ENCODE data around the gene SPRYD7.
"Not testable (repeated sequence)": the region's sequence is repeated elsewhere in the genome, so short reads cannot be mapped to it uniquely, and the experiment has no call there.

Gene SPRYD7

GRCh38 chr13:49932066-49932465 is 4.1 kb downstream of the SPRYD7 start:
- Histone ChIP-seq H3K36me3 (ENCODE audit: control insufficient read depth, insufficient read depth, low read length) (no peaks in the 10 kb centered on the region; the same call in 1 of the 2 replicates), H3K4me3 (replicated peaks; ENCODE audit: low read depth, low read length) (no peak overlapping the region), H3K27me3 (replicated peaks; ENCODE audit: control insufficient read depth, insufficient read depth, low read length) (no peaks in the 10 kb centered on the region)
- no peak for DNase-seq (ENCODE audit: extremely low read depth, insufficient read length)
- no peak for TF ChIP-seq CTCF (IDR thresholded peaks at IDR 0.05; ENCODE audit: insufficient read depth, low read length, poor library complexity, severe bottlenecking)

GRCh38 chr13:49927755-49928154 is 8.4 kb downstream of the SPRYD7 start:
- H3K36me3 ChIP-seq (ENCODE audit: control insufficient read depth, insufficient read depth, low read length): no peaks in the 10 kb centered on the region; the same call in 1 of the 2 replicates
- no peaks in the 10 kb centered on the region for H3K27me3 ChIP-seq (replicated peaks; ENCODE audit: control insufficient read depth, insufficient read depth, low read length)
- DNase-seq (ENCODE audit: extremely low read depth, insufficient read length): no peak
- H3K4me3 ChIP-seq (replicated peaks; ENCODE audit: low read depth, low read length): no peak overlapping the region
- no peak for TF ChIP-seq CTCF (IDR thresholded peaks at IDR 0.05; ENCODE audit: insufficient read depth, low read length, poor library complexity, severe bottlenecking)

- no peak overlapping the region for H3K4me3 ChIP-seq (replicated peaks; ENCODE audit: low read depth, low read length)
- peak; percentile 13 for DNase-seq (ENCODE audit: extremely low read depth, insufficient read length)
- TF ChIP-seq CTCF (IDR thresholded peaks at IDR 0.05; ENCODE audit: insufficient read depth, low read length, poor library complexity, severe bottlenecking): no peak
- no peaks in the 10 kb centered on the region for H3K27me3 ChIP-seq (replicated peaks; ENCODE audit: control insufficient read depth, insufficient read depth, low read length)
- H3K36me3 ChIP-seq (ENCODE audit: control insufficient read depth, insufficient read depth, low read length): no peaks in the 10 kb centered on the region; the same call in 1 of the 2 replicates
Observed at GRCh38 chr13:49925881-49926418, 10.2 kb downstream of the SPRYD7 start.

GRCh38 chr13:49922301-49922700 is 13.8 kb downstream of the SPRYD7 start:
- no peak for TF ChIP-seq CTCF (IDR thresholded peaks at IDR 0.05; ENCODE audit: insufficient read depth, low read length, poor library complexity, severe bottlenecking)
- no peak for DNase-seq (ENCODE audit: extremely low read depth, insufficient read length)
- H3K27me3 ChIP-seq (replicated peaks; ENCODE audit: control insufficient read depth, insufficient read depth, low read length): no peaks in the 10 kb centered on the region
- H3K4me3 ChIP-seq (replicated peaks; ENCODE audit: low read depth, low read length): no peak overlapping the region
- no peaks in the 10 kb centered on the region; the same call in 1 of the 2 replicates for H3K36me3 ChIP-seq (ENCODE audit: control insufficient read depth, insufficient read depth, low read length)

- H3K27me3 ChIP-seq (replicated peaks; ENCODE audit: control insufficient read depth, insufficient read depth, low read length); H3K4me3 ChIP-seq (replicated peaks; ENCODE audit: low read depth, low read length); H3K36me3 ChIP-seq (ENCODE audit: control insufficient read depth, insufficient read depth, low read length); DNase-seq (ENCODE audit: extremely low read depth, insufficient read length): not testable (repeated sequence)
Observed at GRCh38 chr13:49920969-49921368, 15.2 kb downstream of the SPRYD7 start.

GRCh38 chr13:49918106-49918505 is 18.0 kb downstream of the SPRYD7 start:
- not testable (repeated sequence) for DNase-seq (ENCODE audit: extremely low read depth, insufficient read length); H3K36me3 ChIP-seq (ENCODE audit: control insufficient read depth, insufficient read depth, low read length); H3K4me3 ChIP-seq (replicated peaks; ENCODE audit: low read depth, low read length); H3K27me3 ChIP-seq (replicated peaks; ENCODE audit: control insufficient read depth, insufficient read depth, low read length)

- DNase-seq (ENCODE audit: extremely low read depth, insufficient read length): no peak
- no peak for TF ChIP-seq CTCF (IDR thresholded peaks at IDR 0.05; ENCODE audit: insufficient read depth, low read length, poor library complexity, severe bottlenecking)
- Histone ChIP-seq H3K27me3 (replicated peaks; ENCODE audit: control insufficient read depth, insufficient read depth, low read length) (no peaks in the 10 kb centered on the region), H3K4me3 (replicated peaks; ENCODE audit: low read depth, low read length) (no peak overlapping the region), H3K36me3 (ENCODE audit: control insufficient read depth, insufficient read depth, low read length) (no peaks in the 10 kb centered on the region; the same call in 1 of the 2 replicates)
Observed at GRCh38 chr13:49914947-49915346, 21.2 kb downstream of the SPRYD7 start.
